ENCODE results near the gene OR13C5. TPM values are rescaled to one million over a fixed set of nuclear protein-coding genes. Genes with fewer than 3 reads are reported as not detected.

Gene OR13C5, protein sequence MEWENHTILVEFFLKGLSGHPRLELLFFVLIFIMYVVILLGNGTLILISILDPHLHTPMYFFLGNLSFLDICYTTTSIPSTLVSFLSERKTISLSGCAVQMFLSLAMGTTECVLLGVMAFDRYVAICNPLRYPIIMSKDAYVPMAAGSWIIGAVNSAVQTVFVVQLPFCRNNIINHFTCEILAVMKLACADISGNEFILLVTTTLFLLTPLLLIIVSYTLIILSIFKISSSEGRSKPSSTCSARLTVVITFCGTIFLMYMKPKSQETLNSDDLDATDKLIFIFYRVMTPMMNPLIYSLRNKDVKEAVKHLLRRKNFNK
- not detected in 2 replicates for total RNA-seq

DNA sequence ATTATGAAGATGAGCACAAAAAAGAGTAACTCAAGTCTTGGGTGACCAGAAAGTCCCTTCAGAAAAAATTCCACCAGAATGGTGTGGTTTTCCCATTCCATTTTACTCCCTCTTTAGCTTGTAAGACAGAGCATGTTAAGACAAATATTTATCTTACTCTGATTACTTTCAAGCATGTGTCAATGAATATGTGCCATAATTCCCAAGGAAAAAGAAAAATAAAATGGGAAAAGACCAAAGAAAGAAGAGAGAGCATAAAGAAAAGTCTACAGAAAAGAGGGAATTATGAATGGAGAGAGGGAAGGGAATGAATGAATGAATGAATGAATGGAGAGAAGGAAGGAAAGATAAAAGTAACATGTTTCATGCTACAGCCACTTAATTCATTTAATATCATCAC is at the start of gene OR13C5:
Gene OR13C5, minus strand, starts transcription at position 101 of the 400 bp plus-strand sequence. Its CDS starts 0 bp downstream, at position 101.

DNA sequence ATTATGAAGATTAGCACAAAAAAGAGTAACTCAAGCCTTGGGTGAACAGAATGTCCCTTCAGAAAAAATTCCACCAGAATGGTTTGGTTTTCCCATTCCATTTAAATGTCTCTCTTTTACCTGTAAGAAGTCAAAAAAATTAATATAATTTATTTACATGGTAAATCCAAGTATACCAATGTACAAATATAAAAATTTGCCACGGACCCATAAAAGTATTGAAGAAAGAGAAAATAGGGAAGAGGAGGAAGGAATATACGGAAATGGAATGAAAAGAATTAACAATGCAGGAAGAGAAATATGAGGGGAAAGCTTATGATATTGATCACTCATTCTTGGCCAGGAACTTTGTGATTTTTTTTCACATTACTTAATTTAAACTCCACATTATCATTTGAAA is 18.9 kb upstream of the OR13C5 start, which contains the start of gene OR13C9:
Gene OR13C9, minus strand, starts transcription at position 101 of the 400 bp plus-strand sequence. Its CDS starts 0 bp downstream, at position 101.

DNA sequence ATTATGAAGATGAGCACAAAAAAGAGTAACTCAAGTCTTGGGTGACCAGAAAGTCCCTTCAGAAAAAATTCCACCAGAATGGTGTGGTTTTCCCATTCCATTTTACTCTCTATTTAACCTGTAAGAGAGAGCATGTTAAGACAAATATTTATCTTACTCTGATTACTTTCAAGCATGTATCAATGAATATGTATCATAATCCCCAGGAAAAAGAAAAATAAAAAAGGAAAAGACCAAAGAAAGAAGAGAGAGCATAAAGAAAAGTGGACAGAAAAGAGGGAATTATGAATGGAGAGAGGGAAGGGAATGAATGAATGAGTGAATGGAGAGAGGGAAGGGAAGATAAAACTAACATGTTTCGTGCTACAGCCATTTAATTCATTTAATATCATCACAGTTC is 6.3 kb upstream of the OR13C5 start, which contains the start of gene OR13C2:
Gene OR13C2, minus strand, starts transcription at position 101 of the 400 bp plus-strand sequence. Its CDS starts 0 bp downstream, at position 101.

DNA sequence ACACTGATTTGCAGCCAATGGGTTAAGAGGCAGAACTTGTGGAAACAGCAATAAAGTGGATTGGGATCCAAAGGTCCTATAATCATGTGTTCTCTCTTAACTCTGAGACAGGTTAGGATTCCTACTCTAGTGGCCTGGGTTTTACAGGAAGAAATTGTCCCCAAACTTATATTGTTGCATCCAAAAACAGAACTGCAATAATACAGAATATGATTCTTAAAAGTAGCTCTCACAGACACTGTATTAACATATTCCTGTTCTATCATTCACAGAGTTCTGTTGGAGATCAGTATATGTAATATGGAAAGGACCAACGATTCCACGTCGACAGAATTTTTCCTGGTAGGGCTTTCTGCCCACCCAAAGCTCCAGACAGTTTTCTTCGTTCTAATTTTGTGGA is 30.3 kb downstream of the OR13C5 start, which contains the start of gene OR13C8:
Gene OR13C8, plus strand, starts transcription at position 301 of the 400 bp plus-strand sequence. Its CDS starts 0 bp downstream, at position 301.

Other genes starting within 250 kb of the OR13C5 start
- not detected in 2 replicates for gene OR13F1, start 95.2 kb downstream of the OR13C5 start, total RNA-seq
- not detected in 2 replicates for gene OR13C4, start 72.2 kb downstream of the OR13C5 start, total RNA-seq
- gene OR13C3, start 62.6 kb downstream of the OR13C5 start, total RNA-seq, result not detected in 2 replicates
- gene OR13C8, start 30.2 kb downstream of the OR13C5 start, total RNA-seq, result not detected in 2 replicates
- gene OR13C2, start 6.2 kb upstream of the OR13C5 start, total RNA-seq, result not detected in 2 replicates
- not detected in 2 replicates for gene OR13C9, start 18.8 kb upstream of the OR13C5 start, total RNA-seq
- gene OR13D1, start 95.1 kb upstream of the OR13C5 start, total RNA-seq, result not detected in 2 replicates
- gene NIPSNAP3A, start 148.3 kb upstream of the OR13C5 start, total RNA-seq, result 23.0 and 27.0 TPM in 2 replicates
- gene NIPSNAP3B, start 164.7 kb upstream of the OR13C5 start, total RNA-seq, result 0.85 and 1.2 TPM in 2 replicates